ENCODE results near the gene ECI2.
"Not testable (repeated sequence)": the region's sequence is repeated elsewhere in the genome, so short reads cannot be mapped to it uniquely, and the experiment has no call there.

ECI2 gene

DNA sequence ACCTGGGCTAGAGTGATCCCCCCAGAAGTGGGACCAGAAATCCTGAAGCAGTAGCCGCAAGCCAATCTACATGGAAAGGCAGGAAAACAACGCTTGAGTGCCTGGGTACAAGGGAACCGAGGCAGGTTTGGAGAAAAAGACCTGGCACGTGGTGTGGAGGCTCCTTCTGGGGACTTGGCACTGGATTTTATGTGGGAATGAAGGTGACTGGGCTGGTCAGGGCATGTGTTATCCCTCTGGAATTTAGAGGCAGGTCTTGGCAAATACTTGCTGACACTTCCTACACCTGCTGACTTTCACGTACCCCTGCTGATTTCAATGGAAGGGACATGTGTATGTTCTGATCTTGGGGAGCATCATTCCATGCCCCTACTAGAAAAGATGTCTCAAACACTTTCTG lies 31.4 kb downstream of the ECI2 start:
- no peak for TF ChIP-seq CTCF (conservative IDR thresholded peaks at IDR 0.05; ENCODE audit: low read length)
- H3K4me3 ChIP-seq (ENCODE audit: low read length), result no peak overlapping the region
- DNase-seq (ENCODE audit: low read depth), result no peak

DNA sequence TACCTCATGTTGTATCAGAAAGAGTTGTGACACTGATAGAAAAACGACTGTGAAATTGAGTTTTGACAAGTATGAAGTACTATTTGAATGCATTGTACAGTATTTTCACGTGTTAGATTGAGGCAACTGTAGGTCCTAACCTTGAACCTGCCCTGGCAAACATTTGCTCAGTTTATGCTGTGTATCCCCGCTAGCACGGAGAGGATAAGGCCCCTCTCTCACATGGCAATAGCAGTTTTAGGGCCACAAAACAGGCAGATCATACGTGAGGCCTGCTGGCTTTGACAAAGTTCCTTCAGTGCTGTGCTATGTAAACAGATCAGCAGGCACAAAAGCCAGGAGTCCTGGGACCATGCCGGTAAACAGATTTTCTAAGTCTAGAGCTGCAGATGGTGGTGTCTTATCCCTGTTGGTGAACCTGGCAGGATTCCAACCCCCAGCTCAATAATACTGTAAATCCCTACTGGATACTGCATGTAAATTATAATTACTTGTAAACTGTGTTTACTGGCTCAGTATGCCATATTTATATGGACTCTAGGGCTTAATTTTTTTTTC lies 32.6 kb downstream of the ECI2 start:
- no peak overlapping the region for H3K4me3 ChIP-seq (ENCODE audit: low read length)
- TF ChIP-seq CTCF (conservative IDR thresholded peaks at IDR 0.05; ENCODE audit: low read length), result no peak
- no peak for DNase-seq (ENCODE audit: low read depth)

- no peak for DNase-seq (ENCODE audit: low read depth)
- no peak overlapping the region for H3K4me3 ChIP-seq (ENCODE audit: low read length)
- no peak for TF ChIP-seq CTCF (conservative IDR thresholded peaks at IDR 0.05; ENCODE audit: low read length)
These were observed 34.1 kb downstream of the ECI2 start for GRCh38 chr6:4101298-4101697.

GRCh38 chr6:4100655-4101054 lies 34.7 kb downstream of the ECI2 start:
- no peak overlapping the region for H3K4me3 ChIP-seq (ENCODE audit: low read length)
- TF ChIP-seq CTCF (conservative IDR thresholded peaks at IDR 0.05; ENCODE audit: low read length), result no peak
- DNase-seq (ENCODE audit: low read depth), result no peak

DNA sequence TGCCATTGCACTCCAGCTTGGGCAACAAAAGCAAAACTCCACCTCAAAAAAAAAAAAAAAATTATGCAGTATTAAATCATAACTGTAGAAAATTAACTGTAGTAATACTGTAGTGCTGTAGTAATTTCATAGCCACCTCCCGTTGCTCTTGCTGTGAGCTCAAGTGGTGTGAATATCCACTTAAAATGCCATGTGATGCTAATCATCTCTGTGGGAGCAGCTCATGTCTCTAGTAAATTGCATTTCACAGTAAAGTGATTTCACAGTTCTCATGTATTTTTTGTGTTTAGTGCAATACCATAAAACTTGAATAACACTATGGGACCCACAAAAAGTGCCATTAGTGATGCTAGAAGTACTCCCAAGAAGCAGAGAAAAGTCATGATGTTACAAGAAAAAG lies 42.1 kb downstream of the ECI2 start:
- H3K4me3 ChIP-seq (ENCODE audit: low read length), result no peak overlapping the region
- no peak for TF ChIP-seq CTCF (conservative IDR thresholded peaks at IDR 0.05; ENCODE audit: low read length)
- DNase-seq (ENCODE audit: low read depth), result no peak

DNA sequence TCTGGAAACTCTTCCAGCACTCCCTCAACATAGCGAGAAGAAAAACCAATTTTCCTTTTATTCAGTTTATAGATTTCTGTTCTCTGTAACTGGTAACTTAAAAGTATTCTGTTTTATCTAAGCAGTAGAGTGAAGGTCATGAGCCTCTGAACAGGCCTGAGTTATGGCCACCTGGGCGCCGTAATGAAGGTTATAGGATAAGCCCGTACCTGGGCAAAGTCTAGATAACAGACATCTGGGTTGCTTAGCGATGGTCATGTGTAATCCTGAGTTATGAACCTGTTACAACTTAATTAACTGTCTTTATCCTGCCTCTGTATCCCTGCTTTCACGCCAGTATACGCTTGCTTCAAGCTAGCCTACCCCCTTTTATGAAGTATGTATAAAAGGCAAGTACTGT lies 43.4 kb downstream of the ECI2 start:
- DNase-seq (ENCODE audit: low read depth), result no peak
- TF ChIP-seq CTCF (conservative IDR thresholded peaks at IDR 0.05; ENCODE audit: low read length), result no peak
- H3K4me3 ChIP-seq (ENCODE audit: low read length), result no peak overlapping the region

DNA sequence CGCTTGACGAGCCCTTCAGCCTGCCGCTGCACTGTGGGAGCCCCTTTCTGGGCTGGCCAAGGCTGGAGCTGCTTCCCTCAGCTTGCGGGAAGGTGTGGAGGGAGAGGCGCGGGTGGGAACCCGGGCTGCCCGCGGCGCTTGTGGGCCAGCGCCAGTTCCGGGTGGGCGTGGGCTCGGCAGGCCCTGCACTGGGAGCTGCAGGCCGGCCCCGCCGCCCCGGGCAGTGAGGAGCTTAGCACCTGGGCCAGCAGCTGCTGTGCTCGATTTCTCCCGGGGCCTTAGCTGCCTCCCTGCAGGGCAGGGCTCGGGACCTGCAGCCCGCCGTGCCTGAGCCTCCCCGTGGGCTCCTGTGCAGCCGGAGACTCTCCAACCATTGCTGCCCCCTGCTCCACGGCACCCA lies 45.3 kb downstream of the ECI2 start:
- DNase-seq (ENCODE audit: low read depth); H3K4me3 ChIP-seq (ENCODE audit: low read length): not testable (repeated sequence)

DNA sequence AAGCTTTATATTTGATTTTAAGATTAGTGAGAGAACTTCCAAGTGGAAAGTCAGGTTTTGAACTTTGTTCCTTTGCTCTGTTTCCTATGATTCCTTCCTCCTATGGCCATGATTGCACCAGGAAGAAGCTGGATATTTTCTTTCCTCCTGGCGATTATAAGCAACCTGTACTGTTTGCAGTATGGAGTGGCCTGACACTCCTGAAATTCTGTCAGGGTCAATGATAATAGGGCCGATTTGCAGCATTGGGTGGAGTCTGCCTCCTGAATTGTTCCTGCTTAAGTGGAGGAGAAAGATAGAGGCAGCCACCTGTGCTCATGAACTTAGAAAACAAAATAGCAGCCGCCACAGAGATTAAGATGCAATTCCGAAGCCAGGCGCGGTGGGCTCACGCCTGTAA lies 46.7 kb downstream of the ECI2 start:
- no peak for TF ChIP-seq CTCF (conservative IDR thresholded peaks at IDR 0.05; ENCODE audit: low read length)
- no peak for DNase-seq (ENCODE audit: low read depth)
- no peak overlapping the region for H3K4me3 ChIP-seq (ENCODE audit: low read length)
